OCI-LY7 (cell line): ENCODE measurements around the gene TMA16.

ENCODE experiments used
- CTCF ChIP-seq: fragments of 200-600 bp; sonication (generic); conservative IDR thresholded peaks from 2 replicates; pipeline ENCODE4 v1.5.1; 2014; ENCODE audit warnings: mild to moderate bottlenecking, antibody characterized with exemption, low read length, moderate library complexity, mixed read lengths
- EZH2phosphoT487 ChIP-seq: fragments of 200-600 bp; sonication (generic); IDR thresholded peaks from 2 replicates; pipeline ENCODE4 v1.6.1; 2018; ENCODE audit warnings: low read depth, borderline replicate concordance, mild to moderate bottlenecking, mixed run types, antibody characterized with exemption, low read length, moderate library complexity, mixed read lengths

- TF ChIP-seq CTCF (no peak), EZH2phosphoT487 (no peak)
Observed at GRCh38 chr4:163536091-163536490, 41.6 kb downstream of the TMA16 start.
